HG03439 (cell line): Measurements from ENCODE around the gene CFAP100.

Experiments
- ATAC-seq: cut with Tn5 transposase; IDR thresholded peaks from one replicate; pipeline ENCODE4 v1.9.1; 2021; ENCODE audit warnings: mild to moderate bottlenecking, moderate library complexity; ENCODE audit not compliant: unreplicated experiment

Gene CFAP100

DNA sequence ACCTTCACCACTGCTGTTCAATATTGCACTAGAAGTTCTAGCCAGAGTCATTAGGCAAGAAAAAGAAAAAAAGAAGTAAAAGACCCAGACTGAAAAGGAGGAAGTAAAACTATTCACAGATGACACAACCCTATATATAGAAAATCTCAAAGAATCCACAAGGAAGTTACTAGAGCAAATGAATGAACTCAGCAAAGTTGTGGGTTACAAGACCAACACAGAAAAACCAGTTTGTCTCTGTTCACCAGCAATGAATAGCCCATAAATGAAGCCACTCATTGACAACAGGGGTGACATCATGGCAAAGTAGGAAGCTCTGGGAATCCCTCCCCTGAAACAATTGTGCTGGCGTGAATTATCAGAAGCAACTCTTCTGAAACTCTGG is 4.6 kb downstream of the CFAP100 start:
- no peak for ATAC-seq

GRCh38 chr3:126399756-126400155 is 5.0 kb downstream of the CFAP100 start:
- ATAC-seq = no peak

GRCh38 chr3:126401611-126402160 is 7.0 kb downstream of the CFAP100 start:
- ATAC-seq = no peak

DNA sequence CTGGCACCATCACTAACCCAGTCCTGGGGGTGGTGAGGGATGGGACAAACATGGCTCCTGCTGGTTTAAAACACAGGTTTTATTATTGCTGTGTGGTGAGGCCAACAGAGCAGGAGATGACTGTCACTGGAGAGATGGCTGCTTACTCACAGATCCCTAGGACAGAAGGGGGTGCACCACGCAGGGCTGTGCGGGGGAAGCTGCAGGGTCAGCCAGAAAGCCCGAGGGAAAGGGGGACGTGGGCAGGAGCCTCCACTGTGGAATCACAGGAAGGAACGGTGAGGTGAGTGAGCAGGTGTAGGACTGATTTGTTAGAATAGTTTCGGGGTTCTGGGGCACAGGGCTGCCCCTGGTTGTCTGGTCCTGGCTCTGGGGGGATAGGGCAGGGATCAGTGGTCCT is 7.5 kb downstream of the CFAP100 start:
- ATAC-seq = no peak

DNA sequence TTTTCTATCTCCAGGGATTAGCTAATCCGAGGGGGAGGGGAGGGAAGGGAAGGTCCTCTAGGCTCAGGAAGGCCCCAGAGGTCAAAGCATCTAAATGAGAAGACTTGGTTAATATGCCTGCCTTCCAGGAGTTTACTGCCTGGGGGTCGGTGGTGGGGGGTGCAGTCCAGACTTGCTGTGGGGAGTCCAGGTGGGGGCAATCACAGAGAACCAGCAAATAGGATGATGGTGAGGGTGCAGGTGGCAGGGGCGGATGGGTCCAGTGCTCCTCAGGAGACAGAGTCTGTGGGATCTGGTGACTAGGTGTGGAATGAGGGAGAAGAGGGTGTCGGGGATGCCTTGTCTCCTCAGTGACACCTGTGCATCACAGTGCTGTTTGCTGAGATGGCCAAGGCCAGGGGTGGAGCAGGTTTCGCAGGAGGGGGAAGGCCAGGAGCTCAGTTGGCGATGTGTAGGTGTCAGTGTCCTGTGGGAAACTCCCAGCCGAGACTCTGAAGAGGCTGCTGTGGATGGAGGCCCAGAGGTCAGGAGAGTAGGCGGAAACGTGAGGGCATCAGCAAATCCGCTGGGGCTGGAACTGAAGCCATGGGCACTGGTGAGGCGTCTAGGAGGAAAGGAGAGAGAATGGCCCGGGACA is 8.1 kb downstream of the CFAP100 start:
- ATAC-seq = no peak

DNA sequence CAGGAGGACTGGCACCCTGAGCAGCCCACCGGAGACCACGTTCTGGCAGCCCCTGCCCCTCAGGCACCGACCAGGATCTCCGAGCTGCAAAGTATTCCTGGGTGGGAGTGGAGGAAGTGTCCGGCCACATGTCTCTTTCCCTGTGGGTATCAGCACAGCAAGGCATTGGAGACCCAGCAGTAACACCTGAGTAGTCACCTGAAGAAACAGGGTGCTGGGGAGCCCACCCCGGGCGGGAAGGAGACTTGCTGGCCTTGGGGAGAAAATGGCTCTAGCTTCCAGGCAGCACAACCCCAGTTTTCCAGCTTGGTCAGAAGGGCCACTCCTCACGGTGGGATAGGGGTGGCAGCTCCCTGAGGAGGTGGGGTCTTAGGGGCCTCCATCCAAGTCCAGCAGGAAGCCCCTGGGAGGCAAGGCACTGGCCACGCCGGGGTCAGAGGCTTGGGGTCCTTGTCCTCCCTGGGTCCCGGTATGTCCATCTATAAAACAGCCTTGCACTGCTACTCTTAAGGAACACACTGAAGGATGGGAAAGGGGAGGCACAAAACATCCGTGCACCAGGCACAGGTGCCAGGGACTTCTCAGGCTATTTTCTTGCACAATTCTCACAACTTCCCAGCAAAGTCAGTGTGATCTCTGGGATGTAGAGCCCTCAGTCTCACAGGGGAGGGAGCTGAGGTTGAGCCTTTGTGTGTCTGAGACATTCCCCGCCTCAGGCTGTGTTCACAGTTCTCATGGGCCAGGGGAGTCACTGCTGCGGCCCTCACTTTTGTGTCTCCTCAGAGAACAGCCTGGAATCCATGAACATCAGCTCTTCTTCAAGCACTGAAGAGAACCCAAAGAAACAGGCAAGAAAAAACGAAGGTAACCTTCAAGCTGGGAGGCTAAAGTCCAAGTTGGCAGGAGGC is 11.9 kb downstream of the CFAP100 start:
- ATAC-seq = no peak

DNA sequence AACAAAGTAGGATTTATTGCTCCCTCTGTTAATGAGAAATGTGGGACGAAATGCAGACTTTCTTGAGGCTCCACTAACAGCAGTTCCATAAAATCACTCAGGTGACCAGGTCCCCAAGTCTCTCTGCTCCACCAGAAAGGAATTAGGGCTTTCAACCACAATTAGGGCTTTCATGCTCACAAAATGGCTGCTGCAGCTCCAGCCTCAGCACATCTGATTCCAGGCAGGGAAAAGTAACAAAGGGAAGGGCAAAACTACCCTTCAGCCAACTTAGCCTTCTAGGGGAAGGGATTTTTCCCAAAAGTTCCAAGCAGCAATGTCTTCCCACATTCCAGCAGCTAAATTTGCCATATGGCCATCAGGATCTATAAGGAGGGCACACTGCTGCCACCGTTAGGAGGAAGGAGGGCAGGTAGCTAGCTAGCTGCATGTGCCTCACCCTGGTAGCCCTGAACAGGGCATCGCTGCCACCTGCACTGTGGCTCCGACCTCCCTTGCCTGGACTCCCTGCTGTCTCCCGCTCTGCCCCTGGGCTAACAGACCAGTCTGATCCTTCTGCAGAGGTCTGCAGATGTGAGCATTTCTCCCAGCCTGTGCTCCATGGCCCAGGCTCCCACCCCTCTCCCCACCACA is 12.8 kb downstream of the CFAP100 start:
- no peak for ATAC-seq

- no peak for ATAC-seq
These were observed 13.4 kb downstream of the CFAP100 start for GRCh38 chr3:126408099-126408498.

DNA sequence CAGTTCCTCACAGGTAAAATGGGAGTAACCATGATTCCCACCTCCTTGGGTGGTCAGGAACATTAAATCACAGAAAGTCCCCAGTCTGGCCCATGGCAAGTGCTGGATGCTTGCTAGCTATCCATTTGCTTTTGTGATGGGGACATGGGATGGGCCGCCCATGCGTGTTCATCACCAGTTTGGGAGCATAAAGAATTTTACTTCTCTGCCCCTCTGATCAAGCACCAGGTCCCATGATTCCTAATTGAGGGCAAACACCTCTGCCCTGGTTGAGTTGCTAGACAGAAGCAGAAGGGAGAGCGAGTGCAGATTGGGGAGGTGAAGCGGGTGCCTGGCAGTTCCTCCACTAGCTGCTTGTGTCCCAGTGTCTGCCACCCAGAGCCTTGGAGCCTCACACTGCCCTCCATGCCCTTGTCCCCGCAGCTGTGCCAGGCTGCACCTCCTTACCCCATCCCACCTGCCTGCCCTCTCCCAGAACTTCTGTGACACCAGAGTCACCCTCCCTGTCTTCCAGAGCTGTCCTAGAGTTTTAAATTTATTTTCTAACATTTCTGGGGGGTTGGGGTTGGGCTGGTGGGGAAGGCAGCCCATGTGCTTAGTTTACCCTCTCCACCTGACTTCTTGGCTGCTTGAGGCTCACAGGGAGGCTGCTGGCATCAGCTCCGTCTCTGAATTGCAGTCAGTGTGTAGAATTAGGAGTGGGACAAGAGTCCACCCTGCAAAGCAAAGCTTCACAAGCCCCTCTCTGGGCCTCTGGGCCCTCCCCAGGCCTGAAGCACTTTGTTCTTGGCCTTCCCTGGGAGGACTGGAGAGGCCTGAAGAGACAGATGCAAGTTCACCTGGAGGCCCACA is 18.4 kb downstream of the CFAP100 start:
- ATAC-seq = no peak

GRCh38 chr3:126413693-126414080 is 19.0 kb downstream of the CFAP100 start:
- no peak for ATAC-seq

DNA sequence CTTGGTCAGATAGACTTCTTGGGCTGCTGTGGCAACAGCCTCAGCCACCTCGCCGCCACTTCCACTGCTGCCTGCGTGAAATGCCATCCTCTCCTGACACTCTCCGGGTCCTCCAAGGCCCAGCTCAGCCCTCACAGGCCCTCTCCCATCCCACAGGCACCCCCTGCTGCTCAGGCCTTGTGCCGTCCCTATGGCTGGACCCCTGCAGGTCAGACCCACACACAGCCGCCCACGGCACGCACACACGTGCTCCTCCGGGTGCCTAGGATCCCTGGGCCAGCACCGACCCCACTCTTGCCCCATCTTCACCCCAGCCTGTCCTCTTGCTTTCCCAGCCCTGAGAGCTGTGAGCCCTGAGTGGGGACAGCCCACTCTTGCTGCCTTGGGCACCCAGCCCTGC is 19.7 kb downstream of the CFAP100 start:
- ATAC-seq = no peak

GRCh38 chr3:126414961-126415660 is 20.4 kb downstream of the CFAP100 start:
- no peak for ATAC-seq

GRCh38 chr3:126415661-126416591 is 21.2 kb downstream of the CFAP100 start:
- ATAC-seq = no peak

DNA sequence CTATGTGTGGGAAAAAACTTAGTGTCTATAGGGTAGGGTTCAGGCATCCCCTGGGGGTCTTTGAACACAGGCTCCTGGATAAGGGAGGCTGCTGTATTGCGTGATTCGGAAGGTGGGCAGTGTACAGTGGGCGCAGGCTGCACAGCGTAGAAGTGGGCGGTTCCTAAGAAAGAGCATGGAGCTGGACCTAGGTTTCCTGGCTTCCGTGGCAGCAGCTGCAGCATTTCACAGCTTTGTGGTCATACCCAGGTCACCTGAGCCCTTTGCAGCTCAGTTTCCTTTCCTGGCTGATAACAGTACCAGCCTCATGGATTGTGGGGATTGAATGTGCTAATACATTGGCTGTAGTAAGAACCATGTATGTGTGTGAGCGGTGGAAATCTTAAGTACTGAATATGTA is 22.2 kb downstream of the CFAP100 start:
- no peak for ATAC-seq

DNA sequence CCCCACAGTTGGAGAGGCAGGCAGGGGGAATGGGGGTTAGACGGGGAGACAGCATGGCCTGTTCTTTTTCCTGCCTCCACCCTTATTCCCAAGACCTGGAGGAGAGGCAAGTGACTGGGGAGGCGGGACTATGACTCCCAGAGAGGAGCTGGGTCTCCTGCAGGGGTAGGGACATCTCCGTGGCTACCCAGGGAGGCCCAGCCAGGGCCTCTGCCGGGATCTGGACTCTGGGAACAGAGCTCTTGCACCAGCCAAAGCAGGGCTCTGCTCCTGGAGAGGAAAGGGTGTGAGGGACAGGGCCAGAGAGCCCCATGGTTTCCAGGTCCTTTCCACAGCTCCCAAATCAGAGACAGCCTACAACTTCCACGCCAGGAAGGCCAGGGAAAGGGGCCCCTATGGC is 22.8 kb downstream of the CFAP100 start:
- ATAC-seq = no peak

DNA sequence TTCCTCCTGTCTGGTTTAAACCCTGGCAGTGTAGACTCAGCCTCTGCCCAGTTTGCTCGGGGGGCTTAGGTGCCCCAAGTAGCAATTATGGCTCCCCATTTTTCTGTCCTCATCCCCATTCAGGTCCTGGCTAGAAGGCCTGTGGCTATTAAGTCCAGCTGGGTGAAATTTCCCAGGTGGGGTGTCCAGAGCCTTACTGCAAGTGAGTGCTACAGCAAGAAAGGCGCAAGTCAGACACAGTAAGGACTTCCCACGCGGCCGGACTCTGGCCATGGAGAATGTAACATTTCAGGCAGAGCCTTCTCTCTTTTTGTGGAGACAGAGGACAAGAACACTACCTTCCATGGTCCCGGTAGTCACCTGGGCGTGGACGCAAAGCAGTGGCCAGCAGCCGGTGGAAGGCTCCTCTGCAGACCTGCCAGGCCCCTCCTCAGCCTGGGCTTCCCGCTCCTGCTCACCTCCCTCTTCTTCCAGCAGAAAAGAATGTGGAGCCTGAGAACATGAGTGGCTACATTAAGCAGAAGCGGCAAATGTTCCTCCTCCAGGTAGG is 23.3 kb downstream of the CFAP100 start:
- ATAC-seq = no peak

DNA sequence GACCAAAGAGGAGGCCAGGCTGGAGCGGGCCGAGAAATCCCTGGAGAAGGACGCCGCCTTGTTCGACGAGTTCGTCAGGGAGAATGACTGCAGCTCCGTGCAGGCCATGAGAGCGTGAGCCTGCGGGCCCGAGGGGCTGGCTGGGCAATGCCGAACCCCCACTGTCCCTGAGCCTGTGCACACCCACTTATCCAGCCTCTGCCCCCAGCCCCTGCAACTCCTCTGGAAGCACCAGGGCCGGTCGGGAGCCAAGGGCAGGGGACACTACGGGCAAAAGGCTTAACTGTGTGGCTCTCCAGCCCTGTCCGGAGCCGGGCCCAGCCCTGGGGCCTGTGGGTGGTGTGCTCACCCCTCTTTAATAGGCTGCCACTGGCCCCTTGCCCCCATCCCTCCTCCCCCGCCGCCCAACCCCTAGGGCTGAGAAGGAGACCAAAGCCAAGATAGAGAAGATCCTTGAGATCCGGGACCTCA is 24.0 kb downstream of the CFAP100 start:
- no peak for ATAC-seq

DNA sequence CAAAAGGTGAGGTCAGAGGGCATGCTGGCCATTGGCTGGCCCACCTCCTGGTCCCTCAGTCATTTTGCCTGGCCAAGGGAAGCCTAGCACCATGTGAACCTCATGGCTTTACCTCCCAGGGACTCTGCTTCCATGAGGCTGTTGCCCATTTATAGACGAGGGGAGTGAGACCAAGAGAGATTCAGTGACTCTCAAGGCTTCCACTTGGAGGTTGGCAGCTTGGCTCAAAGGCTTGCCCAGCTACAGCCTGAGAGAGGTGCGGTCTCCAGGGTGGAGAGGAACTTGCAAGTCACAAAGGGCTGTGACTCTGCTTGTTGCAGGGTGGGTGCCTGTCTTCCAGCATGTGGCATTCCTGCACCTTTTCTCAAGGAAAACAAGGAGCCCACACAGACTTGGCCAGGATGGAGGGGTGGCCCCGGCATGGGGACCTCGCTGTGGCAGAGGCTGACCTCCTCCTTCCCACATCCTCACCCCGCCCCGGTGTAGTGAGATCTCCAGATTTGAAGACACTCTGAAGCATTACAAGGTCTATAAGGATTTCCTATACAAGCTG is 24.5 kb downstream of the CFAP100 start:
- ATAC-seq = no peak
